ENCODE results near the gene MMP2.

MMP2 gene

GRCh38 chr16:55469821-55470532, 9.0 kb upstream of the MMP2 start:
- DNase-seq (ENCODE audit: low read depth in 2 of 2), result no peak

- no peak for DNase-seq (ENCODE audit: low read depth in 2 of 2)
Observed at GRCh38 chr16:55470533-55471371, 8.2 kb upstream of the MMP2 start.

- no peak for DNase-seq (ENCODE audit: low read depth in 2 of 2)
Observed at GRCh38 chr16:55471448-55472097, 7.4 kb upstream of the MMP2 start.

- no peak for DNase-seq (ENCODE audit: low read depth in 2 of 2)
Observed at GRCh38 chr16:55473587-55473986, 5.4 kb upstream of the MMP2 start.

- no peak for DNase-seq (ENCODE audit: low read depth in 2 of 2)
Observed at GRCh38 chr16:55474821-55475220, 4.2 kb upstream of the MMP2 start.

- no peak for DNase-seq (ENCODE audit: low read depth in 2 of 2)
Observed at GRCh38 chr16:55475919-55476318, 3.1 kb upstream of the MMP2 start.

GRCh38 chr16:55476625-55477533, 2.1 kb upstream of the MMP2 start:
- no peak for DNase-seq (ENCODE audit: low read depth in 2 of 2)

- DNase-seq (ENCODE audit: low read depth in 2 of 2), result no peak
Observed at GRCh38 chr16:55477736-55478135, 1.3 kb upstream of the MMP2 start.

GRCh38 chr16:55479430-55480140, 587 bp downstream of the MMP2 start:
- DNase-seq (ENCODE audit: low read depth in 2 of 2), result no peak

GRCh38 chr16:55480228-55480655, 1.2 kb downstream of the MMP2 start:
- no peak for DNase-seq (ENCODE audit: low read depth in 2 of 2)

- no peak for DNase-seq (ENCODE audit: low read depth in 2 of 2)
Observed at GRCh38 chr16:55481023-55481422, 2.0 kb downstream of the MMP2 start.

GRCh38 chr16:55482056-55482455, 3.1 kb downstream of the MMP2 start:
- DNase-seq (ENCODE audit: low read depth in 2 of 2), result no peak

- DNase-seq (ENCODE audit: low read depth in 2 of 2), result no peak
Observed at GRCh38 chr16:55487048-55487803, 8.2 kb downstream of the MMP2 start.

- no peak for DNase-seq (ENCODE audit: low read depth in 2 of 2)
Observed at GRCh38 chr16:55488306-55488705, 9.3 kb downstream of the MMP2 start.

GRCh38 chr16:55489119-55489955, 10.3 kb downstream of the MMP2 start:
- DNase-seq (ENCODE audit: low read depth in 2 of 2), result no peak

- DNase-seq (ENCODE audit: low read depth in 2 of 2), result no peak
Observed at GRCh38 chr16:55489956-55490265, 10.9 kb downstream of the MMP2 start.

GRCh38 chr16:55490301-55490700, 11.3 kb downstream of the MMP2 start:
- DNase-seq (ENCODE audit: low read depth in 2 of 2), result no peak

- no peak for DNase-seq (ENCODE audit: low read depth in 2 of 2)
Observed at GRCh38 chr16:55491691-55492090, 12.7 kb downstream of the MMP2 start.

GRCh38 chr16:55492756-55493380, 13.9 kb downstream of the MMP2 start:
- DNase-seq (ENCODE audit: low read depth in 2 of 2), result no peak
